HG02938 (cell line): ENCODE data around the gene SMYD4.
"Not testable (repeated sequence)": the region's sequence is repeated elsewhere in the genome, so short reads cannot be mapped to it uniquely, and the experiment has no call there.

Source experiments
- ATAC-seq: cut with Tn5 transposase; IDR thresholded peaks from one replicate; pipeline ENCODE4 v1.9.1; 2021; ENCODE audit warnings: mild to moderate bottlenecking, moderate library complexity; ENCODE audit not compliant: unreplicated experiment

Gene SMYD4

GRCh38 chr17:1834380-1835149 lies 4.9 kb upstream of the SMYD4 start:
- ATAC-seq, result peak; percentile 60

GRCh38 chr17:1830288-1830687 lies 586 bp upstream of the SMYD4 start:
- ATAC-seq, result no peak

DNA sequence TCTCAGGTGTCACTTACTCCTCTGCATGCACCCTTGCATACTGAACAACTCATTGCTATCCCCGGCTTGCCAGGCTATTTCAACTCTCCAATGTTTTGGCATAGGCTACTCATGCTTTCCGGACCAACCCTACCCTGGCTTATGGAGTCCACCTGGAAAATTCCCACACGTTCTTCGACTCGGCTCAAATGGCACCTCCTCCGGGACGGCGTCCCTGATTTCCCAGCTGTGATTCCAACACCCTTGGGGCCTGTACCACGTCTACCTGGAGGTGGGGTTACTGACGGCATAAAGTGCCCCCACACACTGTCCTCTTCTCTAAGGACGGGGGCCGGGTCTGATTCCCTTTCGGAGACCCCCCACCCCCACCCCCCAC lies 498 bp downstream of the SMYD4 start:
- ATAC-seq, result no peak

- ATAC-seq, result no peak
These were observed 9.0 kb downstream of the SMYD4 start for GRCh38 chr17:1820528-1821252.

DNA sequence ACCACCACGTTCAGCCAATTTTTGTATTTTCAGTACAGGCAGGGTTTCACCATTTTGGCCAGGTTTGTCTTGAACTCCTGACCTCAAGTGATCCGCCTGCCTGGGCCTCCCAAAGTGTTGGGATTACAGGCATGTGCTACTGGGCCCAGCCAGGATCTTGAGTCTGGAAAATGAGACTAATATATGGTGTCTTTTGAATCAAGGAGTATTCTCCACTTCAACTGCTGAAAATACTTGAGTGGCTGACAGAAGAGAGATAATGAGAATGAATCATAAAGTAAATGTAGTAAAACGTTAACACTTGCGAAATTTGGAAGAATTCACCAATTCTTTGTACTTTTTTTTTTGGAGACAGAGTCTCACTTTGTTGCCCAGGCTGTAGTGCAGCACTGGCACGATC lies 16.6 kb downstream of the SMYD4 start:
- no peak for ATAC-seq

- ATAC-seq, result no peak
These were observed 19.1 kb downstream of the SMYD4 start for GRCh38 chr17:1810450-1811103.

DNA sequence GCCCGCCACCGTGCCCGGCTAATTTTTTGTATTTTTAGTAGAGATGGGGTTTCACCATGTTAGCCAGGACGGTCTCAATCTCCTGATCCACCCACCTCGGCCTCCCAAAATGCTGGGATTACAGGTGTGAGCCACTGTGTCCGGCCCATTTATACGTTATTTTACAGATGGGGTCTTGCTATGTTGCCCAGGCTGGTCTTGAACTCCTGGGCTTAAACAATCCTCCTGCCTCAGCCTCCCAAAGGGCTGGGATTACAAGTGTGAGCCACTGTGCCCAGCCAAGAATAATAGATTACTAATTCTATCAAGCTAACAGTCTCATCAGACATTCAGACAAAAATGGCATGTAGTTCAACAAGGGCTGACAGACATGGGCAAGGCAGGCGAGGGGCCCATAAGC lies 19.9 kb downstream of the SMYD4 start:
- not testable (repeated sequence) for ATAC-seq

DNA sequence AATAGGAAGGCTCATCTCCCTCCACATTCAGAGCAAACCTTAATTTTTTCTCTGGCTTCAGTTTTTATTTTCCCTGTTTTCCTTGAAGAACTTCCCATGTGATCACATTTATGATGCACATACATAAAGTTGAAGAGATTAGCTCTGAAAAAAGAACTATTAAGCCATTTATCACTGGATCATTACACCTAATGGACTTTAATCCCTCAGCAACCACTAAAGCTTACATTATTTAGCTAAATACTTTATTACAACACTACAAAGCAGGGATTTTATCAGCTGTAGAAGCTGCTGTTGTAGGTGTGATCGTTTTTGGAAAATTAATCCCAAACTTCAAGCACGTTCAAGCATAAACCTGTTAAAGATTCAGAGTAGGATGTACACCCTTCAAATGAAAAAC lies 21.1 kb downstream of the SMYD4 start:
- no peak for ATAC-seq

DNA sequence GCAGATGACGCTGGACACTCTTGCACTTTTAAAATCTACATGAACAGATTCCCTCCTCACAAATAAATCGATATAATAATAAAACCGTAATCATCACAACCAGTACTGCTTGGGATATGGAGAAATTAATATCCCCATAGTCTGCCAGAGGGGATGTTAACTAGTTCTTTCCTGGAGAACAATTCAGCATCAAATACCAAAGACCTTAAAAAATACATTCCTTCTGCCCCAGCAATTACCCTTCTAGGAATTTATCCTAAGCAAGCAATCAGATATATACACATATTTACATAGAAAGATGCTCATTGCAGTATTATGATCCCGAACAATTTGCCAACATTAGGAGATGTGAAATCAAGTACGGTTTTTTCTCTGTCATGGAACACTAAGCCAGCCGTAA lies 21.8 kb downstream of the SMYD4 start:
- no peak for ATAC-seq

GRCh38 chr17:1803280-1803679 lies 26.4 kb downstream of the SMYD4 start:
- no peak for ATAC-seq

- ATAC-seq, result no peak
These were observed 27.3 kb downstream of the SMYD4 start for GRCh38 chr17:1802429-1802828.

DNA sequence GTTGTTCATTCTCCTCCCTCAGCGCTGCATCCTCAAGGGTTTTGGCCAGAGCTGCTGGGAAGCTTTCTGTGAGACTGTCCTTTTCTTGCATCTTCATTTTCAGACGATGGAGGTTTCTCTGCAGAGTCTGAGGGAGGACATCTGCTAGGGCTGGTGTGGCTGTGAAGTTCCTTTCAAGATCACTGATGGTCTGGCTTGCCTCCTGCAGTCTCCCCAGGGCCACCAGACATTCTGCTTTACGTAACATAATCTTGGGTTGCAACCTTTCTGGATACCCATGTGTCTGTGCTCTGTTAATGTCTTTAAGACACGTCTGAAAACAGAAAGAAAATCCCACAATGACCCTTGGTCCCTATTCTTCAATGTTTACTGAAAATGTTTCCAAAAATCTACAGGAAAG lies 29.0 kb downstream of the SMYD4 start:
- no peak for ATAC-seq

GRCh38 chr17:1800240-1800639 lies 29.5 kb downstream of the SMYD4 start:
- ATAC-seq, result no peak

DNA sequence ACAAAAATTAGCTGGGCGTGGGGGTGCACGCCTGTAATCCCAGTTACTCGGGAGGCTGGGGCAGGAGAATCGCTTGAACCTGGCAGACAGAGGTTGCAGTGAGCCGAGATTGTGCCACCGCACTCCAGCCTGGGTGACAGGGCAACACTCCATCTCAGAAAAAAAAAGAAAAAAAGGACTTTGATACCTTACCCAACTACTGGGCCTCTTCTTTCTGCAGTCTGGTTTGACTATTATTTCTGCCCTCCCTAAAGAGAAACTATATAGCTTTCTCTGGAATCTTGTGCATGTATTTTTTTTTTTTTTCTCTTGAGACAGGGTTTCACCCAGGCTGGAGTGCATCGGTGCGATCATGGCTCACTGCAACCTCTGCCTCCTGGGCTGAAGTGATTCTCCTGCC lies 31.9 kb downstream of the SMYD4 start:
- not testable (repeated sequence) for ATAC-seq

DNA sequence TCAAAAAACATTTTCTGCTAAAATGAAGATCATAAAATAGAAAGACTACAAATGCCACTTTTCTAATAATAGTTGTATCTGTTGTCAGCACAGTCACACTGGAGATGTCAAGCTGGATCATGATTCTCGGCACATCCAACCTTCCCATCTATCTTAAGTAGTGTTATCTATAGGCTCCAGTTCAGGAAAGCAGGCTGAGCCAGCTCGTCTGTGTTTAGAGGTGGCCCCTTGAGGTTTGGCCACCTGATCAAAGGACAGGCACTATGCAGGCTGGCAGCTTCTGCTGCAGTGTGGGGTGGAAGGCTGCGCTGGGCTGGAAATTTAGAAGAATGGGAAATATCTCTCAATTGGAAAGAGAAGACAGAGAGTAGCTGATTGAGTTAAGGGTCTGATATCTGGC lies 32.4 kb downstream of the SMYD4 start:
- no peak for ATAC-seq

DNA sequence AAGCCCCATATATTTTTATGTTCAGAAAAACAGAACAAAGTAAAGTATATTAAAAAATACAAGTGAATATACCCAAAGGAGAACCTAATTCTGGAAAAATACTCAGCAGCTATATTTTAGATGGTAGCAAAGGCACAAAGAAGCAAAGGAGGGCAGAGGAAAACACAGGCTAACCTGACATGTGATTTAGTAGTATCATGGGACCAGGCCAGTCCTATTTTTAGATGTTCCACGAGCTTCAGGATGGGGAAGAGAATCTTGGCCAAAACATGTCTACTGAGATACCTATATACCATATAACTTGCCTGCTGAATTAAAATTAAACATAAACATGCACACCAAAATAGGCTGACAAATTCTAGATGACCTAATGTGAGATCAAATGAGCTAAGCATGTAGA lies 32.9 kb downstream of the SMYD4 start:
- ATAC-seq, result no peak

DNA sequence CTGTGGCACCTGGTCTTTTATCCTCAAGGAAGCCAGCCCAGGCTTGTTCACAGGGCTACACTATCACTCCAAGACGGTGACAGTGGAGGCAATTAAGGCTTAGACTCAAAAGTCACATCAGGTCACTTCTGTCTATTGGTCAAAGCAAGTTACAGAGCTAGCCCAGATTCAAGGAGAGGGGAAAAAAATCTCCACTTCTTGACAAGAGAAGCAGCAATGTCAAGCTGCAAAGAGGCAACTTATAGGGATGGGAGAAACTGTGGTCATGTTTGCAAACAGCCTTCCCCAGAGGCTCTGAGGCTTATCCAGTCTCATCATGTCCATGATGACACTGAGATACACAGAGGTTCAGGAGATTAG lies 36.3 kb downstream of the SMYD4 start:
- ATAC-seq, result no peak

GRCh38 chr17:1792495-1793446 lies 36.9 kb downstream of the SMYD4 start:
- ATAC-seq, result no peak

DNA sequence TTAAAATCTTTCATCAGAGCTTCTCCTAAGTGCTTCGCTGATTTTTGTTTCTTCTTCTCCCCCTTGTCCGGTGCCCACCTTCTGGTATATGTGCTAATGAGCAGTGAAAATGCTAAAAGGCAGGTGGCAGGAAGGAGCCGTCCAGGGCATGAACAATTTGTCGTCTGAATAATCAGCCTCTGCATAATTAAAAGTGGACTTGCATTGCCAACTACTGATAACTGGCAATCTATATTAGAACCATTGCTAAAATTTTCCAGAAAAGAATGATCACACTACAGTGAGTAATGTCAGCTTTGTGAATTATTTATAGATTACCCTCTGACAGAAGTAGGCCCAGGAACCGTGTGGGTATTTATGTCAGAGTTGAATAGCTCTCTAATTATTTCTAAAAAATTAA lies 39.8 kb downstream of the SMYD4 start:
- ATAC-seq, result no peak

DNA sequence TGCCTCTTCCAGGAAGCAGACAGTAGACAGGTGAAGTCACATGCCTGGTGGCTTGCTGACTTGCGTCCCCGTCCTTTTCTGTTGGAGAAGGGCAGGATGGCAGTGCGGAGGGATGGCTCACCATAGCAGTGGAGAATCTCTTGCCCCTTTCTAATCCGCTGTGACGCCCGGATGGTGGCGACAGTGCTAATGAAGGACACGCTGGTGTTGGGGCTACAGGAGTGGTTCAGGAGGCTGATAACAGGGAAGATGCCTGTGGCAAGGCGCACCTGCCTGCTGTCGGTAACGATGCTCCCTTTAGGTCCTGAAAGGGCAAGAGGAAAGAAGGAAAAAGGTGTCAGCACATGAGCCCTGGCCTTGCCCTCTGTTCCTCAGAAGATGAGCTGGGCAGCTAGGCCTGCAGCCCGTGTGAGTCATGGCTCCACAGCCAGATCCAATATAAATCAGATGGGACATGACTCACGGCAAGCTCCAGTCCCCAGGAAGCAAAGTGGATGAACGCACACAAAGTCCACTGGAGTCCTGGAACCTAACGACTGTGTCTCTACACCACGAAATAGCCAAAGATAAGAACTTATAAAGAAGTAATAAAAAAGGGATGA lies 42.3 kb downstream of the SMYD4 start:
- ATAC-seq, result no peak

DNA sequence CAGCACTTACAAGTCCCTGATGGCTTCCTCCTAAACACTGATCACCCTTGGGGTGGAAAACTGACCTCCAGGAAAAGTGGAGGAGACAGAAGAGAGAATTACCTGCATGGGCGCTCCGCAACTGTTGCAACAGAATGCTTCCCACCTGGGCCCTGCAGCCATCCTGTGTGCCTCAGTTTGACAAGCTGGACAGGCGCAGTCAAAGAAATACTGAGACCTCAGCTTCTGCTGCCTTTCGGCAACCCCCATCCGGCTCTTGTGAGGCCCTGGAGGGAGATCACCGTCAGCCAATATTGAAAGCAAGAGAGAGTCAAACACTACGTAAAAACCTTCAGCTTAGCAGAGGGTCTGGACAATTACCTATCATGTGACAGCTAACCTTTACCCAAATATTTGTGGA lies 43.0 kb downstream of the SMYD4 start:
- no peak for ATAC-seq
